Ecto neural progenitor cell (in vitro differentiated cells): Measurements from ENCODE around the gene WNT4.

Source experiments
- DNase-seq: peaks from one replicate; pipeline ENCODE4 v3.0.0-alpha.2; 2018; ENCODE audit warnings: low spot score

The WNT4 gene

DNA sequence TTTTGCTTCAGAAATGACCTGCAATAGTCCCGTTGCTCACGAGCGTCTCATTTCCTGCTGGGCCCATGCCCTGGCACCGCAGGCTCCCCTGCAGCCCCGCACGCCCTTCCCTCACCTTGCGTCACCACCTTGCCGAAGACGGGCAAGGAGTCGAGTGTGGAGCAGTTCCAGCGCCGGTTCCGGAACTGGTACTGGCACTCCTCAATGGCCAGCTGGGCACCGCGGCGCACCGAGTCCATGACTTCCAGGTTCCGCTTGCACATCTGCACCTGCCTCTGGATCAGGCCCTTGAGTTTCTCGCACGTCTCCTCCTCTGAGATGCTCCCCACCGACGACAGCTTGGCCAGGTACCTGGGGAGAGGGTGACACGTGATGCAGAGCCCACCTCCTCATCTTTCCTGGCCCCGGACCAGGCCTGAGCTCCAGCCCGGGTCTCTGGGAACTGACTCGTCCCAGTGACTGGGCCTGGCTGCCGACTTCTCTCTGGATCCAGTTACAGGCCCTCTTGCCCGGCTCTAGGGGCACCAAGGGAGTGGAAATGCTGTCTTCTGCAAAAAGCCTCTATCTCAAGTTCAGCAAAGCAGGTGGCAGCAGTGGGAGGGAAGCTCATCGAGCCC, 13.3 kb downstream of the WNT4 start:
- no peak for DNase-seq

DNA sequence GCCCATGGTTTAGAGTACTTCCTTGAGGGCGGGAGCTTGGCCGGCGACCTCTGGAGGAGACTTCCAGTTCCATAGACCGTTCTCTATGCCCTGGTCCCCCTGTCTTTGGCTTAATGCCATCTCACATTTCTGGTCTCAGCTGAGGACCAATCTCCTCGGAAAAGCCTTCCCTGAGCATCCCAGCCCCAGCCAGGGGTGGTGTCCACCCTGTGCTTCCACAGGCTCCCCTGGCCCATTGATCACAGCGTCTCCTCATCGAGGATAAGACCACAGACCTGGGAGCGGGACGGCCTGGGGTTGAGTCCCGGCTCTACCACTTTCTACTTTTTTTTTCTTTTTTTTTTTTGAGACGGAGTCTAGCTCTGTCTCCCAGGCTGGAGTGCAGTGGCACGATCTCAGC, 14.5 kb downstream of the WNT4 start:
- no peak for DNase-seq

DNA sequence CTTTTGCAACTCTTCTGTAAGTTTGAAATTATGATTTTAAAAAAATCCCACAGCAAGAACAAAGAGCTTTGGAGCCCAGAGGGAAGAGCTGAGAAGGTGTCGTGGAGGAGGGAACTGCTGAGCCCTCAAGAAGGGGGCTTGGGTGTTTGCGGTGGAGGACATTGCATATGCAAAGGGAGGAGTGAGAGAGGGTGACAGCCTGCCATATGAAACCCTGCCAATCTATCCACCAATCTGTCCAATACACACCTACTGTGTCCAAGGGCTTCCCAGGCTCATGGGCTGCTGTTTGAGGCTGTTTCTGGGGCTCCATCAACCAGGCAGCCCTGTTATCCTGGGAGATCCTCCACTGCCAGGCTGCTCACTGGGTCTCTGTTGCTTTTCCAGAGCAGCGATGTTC, 15.2 kb downstream of the WNT4 start:
- no peak for DNase-seq

DNA sequence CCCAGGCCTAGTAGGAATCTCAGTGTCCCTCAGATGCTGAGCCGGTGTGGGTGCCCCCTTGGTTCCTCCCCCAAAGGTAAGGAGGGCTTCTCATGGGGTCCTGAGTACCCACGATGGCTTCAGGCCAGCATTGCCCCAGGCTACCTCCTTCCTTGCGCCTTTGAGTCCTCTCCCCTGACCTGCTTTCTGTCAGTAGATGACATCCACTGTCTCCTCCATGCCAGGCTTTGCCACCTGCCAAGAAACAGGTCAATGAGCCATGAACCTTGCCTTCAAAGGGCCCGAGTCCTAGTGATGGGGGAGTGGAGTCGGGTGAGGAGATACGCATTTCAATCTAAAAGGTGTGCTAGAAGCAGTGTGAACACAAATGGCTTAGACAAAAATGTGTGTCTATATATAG, 15.6 kb downstream of the WNT4 start:
- no peak for DNase-seq

DNA sequence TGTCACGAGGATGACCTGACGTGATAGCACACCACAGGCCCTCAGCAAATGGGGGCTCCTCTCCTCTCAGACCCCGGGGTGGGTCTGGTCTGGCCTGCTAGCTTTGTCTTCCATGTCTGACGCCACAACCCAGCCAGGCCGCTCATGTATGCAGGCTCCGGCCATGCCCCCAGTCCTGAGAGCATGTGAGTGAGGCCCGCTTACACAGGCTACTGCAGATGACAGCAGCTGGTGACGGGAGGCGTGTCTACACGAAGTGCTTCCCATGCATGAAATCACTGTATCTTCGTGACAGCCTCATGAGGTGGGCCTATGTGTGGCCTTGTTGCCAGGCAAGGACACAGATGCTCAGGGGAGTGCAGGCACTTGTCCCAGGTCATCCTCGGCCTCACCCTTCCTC, 16.4 kb downstream of the WNT4 start:
- DNase-seq, result no peak

DNA sequence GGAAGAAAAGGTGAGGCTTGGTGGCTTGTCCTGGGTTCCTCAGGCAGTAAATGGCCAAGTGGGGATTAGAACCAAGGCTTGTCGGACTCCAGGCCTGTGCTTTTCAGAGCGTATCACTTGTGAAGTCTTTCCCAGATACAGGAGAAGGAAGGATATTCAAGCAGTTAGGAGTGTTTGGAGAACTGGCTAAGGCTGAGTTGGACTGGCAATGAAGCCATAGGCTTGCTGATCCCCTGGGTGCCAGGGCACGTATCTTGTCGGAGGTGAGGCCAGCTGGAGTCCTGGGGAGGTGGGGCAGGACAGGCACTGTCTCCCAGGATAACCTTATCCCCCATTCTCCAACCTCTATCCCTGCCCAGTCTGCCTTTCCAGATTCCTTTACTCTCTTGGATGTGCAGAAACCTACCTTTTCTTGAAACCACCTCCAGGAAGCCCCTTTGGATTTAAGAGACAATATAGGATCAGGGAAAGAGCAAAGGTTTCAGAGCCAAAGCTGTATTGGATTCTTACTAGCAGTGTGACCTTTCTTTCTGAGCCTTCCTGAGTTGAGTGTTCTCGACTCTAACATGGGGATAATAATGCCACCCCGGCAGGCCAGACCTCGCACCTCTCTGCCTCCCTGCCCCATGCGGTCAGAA, 18.2 kb downstream of the WNT4 start:
- no peak for DNase-seq

DNA sequence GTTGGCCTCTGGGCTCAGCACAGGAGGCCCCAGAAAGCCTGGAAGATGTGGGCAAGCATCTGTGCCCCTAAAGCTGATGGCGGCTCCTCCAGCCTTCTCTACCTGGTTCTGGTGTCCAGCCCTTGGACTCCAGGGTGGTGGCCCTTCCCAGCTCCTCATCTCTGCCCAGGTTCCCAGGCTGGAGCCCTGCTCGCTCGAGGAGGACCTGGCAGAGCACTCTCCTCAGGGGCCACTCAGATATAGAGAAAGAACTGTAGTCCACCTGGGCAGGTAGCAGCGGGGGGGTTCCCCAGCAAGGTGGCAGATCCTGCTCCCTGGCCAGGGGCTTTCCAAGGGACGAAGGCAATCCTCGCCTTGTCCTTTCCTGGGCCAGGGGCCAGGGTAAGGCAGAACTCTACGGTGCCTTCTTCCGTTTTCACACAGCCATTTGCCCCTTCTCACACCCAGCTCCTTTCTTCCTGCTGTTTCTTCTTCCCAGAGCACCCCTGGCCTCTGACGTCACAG, 18.9 kb downstream of the WNT4 start:
- DNase-seq, result no peak

DNA sequence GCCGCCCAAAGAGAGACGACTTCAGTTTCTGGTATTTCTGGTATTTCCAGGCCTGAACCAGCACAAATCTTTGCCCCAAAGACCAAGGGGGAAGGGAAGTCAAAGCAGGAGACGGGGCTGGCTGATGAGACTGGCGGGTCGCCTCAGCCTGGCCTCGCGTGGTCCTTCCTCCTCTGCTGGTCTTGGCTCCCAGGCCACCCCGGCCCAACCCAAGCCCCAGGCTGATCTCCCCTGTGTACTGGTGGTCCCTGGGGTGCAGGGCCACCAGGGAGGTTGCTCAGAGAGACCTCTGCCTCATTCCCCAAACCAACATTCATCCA, 19.9 kb downstream of the WNT4 start:
- DNase-seq, result no peak

DNA sequence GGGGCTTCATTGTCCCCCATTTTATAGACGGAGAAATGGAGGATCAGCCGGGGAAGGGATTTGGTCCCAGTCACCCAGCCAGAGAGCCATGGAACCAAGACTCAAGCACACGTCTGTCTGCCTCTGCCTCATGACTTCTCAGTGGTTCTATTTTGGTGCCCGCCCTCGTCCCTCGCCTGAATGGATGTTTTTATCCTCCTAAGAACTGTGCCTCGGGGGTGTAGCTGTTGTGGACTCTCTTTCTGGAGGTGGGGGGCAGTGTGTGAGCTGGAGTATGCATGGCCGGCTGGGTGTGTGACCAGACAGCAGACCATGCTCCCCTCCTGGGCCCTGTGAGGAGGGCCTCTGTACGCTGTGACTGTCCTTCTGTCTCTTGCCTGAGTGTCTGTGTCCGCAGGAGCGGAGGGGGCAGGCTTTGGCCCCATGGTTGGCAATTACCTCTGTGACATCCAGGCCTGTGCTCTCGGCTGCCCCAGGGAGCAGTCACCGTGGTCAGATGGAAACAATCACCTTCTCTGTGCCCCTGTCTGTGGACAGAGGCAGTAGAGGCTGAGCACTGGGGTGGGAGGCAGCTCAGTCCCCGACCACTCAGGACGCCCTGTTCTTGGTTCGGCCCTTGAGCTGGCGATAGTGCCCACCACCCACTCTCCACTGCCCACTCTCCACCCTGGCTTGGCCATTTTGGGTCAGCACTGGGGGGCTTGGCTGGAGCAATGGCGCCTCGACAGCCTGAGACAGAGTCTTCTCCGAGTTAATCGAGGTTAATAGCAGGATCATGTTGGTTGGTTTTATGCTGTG, 20.4 kb downstream of the WNT4 start:
- DNase-seq, result no peak

DNA sequence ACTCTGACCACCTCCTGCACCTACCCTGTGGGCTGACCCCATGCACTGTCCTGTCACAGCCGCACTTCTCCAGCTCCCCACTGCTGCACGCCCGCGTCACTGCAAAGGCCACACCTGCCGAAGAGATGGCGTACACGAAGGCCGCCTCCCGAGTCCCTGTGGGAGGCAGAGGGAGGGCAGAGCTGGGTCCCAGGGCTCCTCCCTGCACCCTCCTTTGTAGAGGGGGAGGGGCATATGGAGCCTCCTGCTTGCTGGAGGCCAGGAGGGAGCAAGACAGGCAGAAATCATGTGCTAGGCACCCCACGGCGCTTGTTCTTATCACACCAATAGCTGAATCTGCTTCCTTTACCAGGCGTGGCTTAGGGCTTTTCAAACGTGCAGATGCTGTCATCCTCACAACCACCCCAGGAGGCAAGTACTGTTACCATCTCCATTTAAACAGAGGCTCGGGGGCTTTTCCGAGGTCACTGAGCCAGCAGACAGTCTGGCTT, 21.4 kb downstream of the WNT4 start:
- DNase-seq, result no peak

DNA sequence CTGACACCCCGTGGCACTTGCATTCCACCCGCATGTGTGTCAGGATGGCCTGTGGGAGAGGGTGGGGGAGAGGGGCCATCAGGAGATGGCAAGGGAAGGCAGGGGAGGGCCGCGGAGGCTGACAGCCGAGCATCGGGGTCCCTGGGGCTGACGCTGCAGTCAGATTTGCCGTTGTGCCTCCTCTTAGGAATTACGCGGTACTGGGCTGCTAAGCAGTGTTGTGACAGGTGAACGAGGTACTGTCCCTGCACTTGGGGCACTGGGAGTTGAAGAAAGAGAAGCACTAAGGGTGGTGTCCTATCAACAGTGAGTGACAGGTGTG, 22.5 kb downstream of the WNT4 start:
- no peak for DNase-seq

DNA sequence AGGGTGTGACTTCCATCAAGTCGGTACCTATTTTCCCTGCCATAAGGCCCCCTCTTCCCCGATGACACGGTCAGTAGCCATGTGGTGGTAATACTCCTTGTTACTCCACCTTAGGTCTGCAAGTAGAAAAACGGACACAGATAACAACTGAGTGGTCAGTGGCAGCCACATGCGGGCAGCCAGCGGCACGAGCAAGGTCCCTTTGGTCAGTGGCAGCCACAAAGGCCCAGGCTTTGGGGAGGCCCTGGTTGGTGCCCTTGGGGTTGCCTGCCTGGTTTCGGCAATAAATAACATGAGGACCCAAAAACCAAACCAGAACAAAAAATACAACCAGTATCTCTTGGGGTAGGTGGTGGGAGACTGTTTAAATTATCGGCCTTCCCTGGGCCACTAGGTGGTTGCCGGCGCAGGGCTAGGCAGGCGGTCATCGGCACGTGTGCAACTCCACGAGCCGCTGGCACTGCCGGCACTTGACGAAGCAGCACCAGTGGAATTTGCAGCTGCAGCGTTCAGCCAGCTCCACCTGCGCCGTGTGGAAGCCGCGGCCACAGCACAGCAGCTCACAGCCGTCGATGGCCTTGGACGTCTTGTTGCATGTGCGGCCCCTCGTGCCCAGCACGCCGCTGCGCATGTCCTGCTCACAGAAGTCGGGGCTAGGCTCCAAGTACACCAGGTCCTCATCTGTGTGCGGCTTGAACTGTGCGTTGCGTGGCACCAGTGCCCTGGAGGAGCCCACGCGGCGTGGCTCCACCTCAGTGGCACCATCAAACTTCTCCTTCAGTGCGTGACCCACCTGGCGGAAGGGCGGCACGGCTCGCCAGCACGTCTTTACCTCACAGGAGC, 23.1 kb downstream of the WNT4 start:
- no peak for DNase-seq

DNA sequence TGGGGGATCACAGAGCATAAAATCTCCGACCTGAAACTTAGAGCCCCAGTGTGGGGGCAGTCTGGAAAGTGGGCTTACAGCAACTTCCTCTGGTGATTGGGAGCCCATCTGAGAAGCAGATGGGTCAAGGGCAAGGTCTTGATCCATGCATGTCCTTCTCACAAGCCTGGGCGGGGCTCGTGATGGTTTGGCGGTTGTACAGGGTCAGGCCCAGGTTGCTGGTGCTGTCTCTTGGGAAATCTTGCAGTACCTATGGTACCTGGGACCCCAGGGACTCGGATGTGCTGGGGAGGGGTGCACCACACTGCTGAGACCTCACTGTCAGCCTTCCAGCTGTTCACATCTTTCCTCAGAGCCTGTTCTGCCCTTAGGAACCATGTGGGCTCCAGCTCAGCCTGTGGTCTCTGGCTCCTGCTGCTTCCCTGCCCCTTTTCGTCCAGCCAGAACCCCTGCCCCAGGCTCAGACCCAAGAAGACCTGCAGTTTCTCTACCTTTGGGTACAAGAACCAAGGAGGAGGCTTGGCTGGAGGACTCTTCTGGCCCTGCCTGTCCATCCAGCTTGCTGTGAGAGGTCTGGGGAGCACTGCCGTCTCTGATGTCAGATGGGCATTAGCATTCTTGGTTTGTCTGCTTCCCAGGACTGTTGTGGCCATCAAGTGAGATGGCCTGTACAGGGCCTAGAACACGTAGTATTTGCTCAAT, 24.5 kb downstream of the WNT4 start:
- no peak for DNase-seq

DNA sequence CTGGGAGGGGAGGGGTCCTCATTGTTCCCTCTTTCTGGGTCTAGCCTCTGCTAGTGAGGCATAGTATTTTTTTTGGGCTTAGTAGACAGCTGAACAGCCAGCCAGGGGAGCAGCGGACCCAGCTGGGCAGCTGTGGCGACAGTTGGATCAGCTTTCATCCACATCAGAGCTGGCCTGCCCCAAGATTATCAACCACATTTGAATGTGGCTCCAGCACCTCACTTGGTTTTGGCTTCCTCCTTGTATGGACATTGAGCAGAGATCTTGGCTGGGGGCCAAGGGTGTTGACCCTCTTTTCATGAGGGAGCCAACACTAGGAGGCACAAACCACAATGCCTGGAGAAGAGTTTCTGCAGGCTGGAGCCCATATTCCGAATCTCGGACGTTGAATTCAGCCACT, 25.0 kb downstream of the WNT4 start:
- DNase-seq, result no peak

DNA sequence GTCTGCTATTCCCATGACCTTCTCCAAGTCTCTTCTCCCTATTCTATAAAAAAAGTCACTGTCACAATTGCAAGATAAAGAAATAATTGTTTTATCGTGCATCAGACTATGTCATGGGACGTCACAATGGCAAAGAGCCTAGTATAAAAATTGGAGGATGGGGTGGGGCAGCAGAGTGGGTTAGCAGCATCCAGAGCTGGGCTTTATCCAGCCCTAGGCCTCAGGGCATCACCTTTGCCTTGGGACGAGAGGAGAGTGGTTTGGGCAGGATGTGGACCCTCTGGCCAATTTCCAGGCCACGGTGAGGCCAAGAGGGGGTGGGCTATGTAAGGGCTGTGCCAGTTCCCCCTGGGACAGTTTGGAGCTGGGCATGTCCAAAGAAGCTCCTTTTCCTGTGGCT, 25.7 kb downstream of the WNT4 start:
- no peak for DNase-seq

DNA sequence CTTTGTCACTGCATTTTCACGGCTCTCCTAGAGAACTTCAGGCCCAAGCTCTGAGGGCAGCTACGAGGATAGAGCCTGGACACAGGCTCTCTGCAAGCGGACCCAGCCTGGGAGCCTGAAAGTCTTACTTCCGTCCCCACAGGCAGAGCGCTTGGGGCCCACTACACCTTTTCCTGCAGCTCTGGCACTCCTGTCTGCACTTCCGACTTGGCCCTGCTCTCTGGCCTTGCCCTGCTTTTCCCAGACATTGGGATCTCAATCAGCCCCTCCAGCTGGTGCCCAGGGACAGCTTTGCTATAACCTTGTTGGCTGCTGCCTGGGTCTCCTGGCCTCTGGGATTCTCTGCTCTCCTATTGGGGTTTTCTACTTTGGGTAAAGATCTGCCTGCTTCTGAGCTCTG, 27.6 kb downstream of the WNT4 start:
- DNase-seq, result no peak

DNA sequence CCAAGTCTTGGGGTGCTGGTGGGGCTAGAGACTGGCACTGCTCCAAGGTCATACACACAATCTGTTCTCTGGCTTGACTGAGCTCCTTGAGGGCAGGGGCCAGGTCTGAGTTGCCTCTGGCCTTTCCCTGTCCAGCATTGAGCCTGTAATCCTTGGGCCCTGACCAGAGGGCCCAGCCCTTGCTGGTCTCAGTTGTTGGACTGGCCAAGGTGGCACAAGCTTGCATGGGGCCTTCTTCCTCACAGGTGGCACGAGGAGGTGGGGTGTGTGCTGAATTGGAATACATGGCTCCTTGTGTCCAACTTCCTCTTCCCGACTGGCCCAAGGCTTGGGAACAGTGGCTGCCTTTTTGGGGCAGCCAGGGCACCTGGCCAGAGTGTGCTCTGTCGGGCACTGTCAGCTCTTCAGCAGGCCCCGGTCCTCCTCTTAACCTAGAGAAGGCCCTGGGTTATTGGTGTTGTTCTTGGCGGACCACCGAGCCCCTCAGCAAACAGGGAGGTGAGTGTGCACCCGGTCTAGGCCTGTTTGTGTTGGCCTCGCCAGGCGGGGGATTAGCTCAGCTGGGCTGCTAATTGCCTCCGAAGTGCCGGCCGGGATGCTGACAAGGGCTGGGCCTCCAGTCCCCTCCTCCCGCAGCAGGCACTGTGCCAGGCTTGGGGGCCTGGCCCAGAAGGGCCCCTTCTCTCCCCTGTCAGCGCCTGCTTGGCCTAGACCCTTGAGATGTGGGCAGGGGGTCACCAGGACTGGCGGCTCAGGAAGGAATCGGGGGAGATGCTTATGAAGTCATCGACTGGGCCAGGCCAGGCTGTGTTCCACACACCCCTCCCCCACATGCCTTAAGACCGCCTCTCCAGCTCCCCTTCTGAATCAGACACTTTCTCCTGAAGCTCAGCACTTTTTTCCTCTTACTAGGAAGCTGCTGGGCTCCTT, 28.5 kb downstream of the WNT4 start:
- DNase-seq, result no peak

DNA sequence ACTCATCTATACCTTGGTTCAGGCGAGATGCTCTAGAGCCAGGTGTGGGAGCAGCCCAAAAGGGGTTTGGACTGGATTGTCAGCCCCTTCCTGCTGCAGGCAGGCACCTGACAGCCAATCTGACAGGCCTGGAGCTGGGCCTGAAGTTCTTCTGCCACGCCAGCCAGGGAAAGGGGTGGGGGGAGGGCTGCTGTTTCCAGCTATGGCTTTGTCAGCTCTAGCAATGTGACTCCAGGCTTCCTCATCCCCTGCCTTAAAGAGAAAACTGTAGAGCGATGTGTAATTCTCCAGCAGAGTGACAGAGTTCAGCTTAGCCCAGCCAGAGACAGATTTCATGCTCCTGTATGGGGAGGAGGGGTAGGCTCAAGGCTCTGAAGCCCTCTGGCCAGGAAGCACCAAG, 30.3 kb downstream of the WNT4 start:
- DNase-seq, result no peak

DNA sequence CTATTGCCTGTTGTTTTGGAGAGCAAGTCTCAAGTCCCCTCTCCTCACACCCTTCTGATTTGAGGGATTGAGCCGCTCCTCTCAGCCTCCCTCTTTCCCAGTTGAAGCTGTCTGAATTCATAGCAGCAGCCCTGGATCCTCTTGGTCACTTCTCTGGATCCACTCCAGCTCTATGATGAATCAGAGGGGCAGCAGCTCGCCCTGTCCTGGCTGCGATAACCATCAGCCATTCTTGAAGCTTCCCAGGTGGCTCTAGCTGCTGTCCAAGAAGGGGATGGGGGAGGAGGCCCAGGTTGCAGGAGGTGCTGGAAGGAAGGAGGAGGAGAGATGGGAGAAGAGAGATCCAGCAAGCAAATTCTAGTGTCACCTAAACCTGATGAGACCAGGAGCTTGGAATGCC, 31.3 kb downstream of the WNT4 start:
- no peak for DNase-seq

DNA sequence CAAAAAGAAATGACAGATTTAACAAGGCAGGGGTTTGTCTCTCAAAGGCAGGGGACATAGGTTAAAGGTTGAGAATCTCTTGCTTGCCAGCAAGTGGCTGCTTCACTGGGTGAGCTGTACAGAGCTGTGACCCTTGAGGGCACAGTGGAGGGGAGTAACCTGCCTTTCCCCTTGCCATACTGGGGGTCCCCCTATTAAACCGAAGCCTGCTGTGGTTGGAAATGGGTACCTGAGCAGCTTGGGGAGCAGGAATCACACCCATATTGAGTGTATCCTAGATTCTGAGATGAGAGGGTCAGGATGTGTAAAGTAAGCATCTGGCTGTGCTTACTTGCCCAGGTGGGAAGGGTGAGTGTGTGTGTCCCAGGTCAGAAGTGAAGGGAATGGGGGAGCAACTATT, 31.8 kb downstream of the WNT4 start:
- no peak for DNase-seq

DNA sequence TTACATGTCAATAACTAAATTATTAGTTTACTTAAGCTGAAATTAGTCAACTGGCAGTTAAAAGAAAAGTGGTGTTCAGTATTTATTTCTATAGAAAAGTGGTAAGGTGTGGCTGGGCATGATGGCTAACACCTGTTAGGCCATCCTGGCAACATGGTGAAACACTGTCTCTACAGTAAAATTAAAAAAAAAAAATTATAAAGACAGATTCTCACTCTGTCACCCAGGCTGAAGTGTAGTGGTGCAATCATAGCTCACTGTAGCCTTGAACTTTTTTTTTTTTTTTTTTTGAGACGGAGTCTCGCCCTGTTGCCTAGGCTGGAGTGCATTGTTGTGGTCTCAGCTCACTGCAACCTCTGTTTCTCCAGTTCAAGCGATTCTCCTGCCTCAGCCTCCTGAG, 32.9 kb downstream of the WNT4 start:
- no peak for DNase-seq
